IPS DF 6.9 (cell line): ENCODE results near the gene COX4I1.

ENCODE experiments used
- DNase-seq: peaks from one replicate; pipeline ENCODE4 v3.0.0-alpha.2; 2013; ENCODE audit warnings: low read depth, low spot score
- H3K27ac ChIP-seq: one replicate; pipeline ENCODE4 v1.5.1; 2013; ENCODE audit warnings: low read length, control low read depth
- H3K27me3 ChIP-seq: 2 replicates; pipeline ENCODE4 v1.6.1; 2013; ENCODE audit warnings: mild to moderate bottlenecking, low read length; ENCODE audit not compliant: control insufficient read depth, insufficient read depth
- H3K36me3 ChIP-seq: 2 replicates; pipeline ENCODE4 v1.6.1; 2013; ENCODE audit warnings: low read length; ENCODE audit not compliant: control insufficient read depth, insufficient read depth
- H3K4me1 ChIP-seq: 2 replicates; pipeline ENCODE4 v1.6.1; 2013; ENCODE audit warnings: low read length; ENCODE audit not compliant: control insufficient read depth, insufficient read depth
- H3K4me3 ChIP-seq: 2 replicates; pipeline ENCODE4 v1.5.1; 2013; ENCODE audit warnings: mild to moderate bottlenecking, low read length
- H3K9me3 ChIP-seq: 2 replicates; pipeline ENCODE4 v1.6.1; 2013; ENCODE audit warnings: low read length, inconsistent platforms; ENCODE audit not compliant: control insufficient read depth, insufficient read depth
- WGBS: extraction: QIAGEN DNeasy Blood & Tissue Kit; methylation state at CpG from one replicate; pipeline ENCODE4 v1.1.7; 2013; ENCODE audit warnings: mixed read lengths, missing lambda C conversion rate; ENCODE audit not compliant: insufficient read length, insufficient coverage; 5-methylcytosine and 5-hydroxymethylcytosine counted together

Gene COX4I1

GRCh38 chr16:85768199-85768598 is 31.3 kb upstream of the COX4I1 start:
- H3K36me3 ChIP-seq, result no peaks in the 10 kb centered on the region
- no peaks in the 10 kb centered on the region for H3K9me3 ChIP-seq
- no peak for DNase-seq
- peaks cover 7% of the 10 kb centered on the region; the same call in 1 of the 2 replicates for H3K4me1 ChIP-seq
- no CpG with 5 or more reads among the region's 2 CpGs for WGBS
- no peaks in the 10 kb centered on the region for H3K27me3 ChIP-seq
- no peak overlapping the region for H3K4me3 ChIP-seq
- H3K27ac ChIP-seq, result no peak overlapping the region

- no CpG with 5 or more reads among the region's 6 CpGs for WGBS
- H3K4me3 ChIP-seq, result no peak overlapping the region
- H3K9me3 ChIP-seq, result no peaks in the 10 kb centered on the region
- H3K36me3 ChIP-seq, result no peaks in the 10 kb centered on the region
- H3K4me1 ChIP-seq, result peaks cover 7% of the 10 kb centered on the region; the same call in 1 of the 2 replicates
- H3K27me3 ChIP-seq, result no peaks in the 10 kb centered on the region
- DNase-seq, result no peak
- H3K27ac ChIP-seq, result no peak overlapping the region
These were observed 28.8 kb upstream of the COX4I1 start for GRCh38 chr16:85770741-85771140.

- Histone ChIP-seq H3K27ac (no peak overlapping the region), H3K36me3 (0 out of 2 replicates have a peak, but pooled peaks cover 2% of the 10 kb centered on the region), H3K9me3 (no peaks in the 10 kb centered on the region), H3K4me1 (peaks cover 5% of the 10 kb centered on the region; the same call in 1 of the 2 replicates), H3K4me3 (no peak overlapping the region), H3K27me3 (no peaks in the 10 kb centered on the region)
- WGBS, result no CpG with 5 or more reads among the region's 6 CpGs
- DNase-seq, result no peak
These were observed 26.5 kb upstream of the COX4I1 start for GRCh38 chr16:85773044-85773443.

- H3K36me3 ChIP-seq, result peaks cover 7% of the 10 kb centered on the region; the same call in 1 of the 2 replicates
- no peak overlapping the region for H3K27ac ChIP-seq
- WGBS, result no CpG with 5 or more reads among the region's 6 CpGs
- no peaks in the 10 kb centered on the region for H3K9me3 ChIP-seq
- H3K4me3 ChIP-seq, result no peak overlapping the region
- DNase-seq, result no peak
- no peaks in the 10 kb centered on the region for H3K4me1 ChIP-seq
- H3K27me3 ChIP-seq, result no peaks in the 10 kb centered on the region
These were observed 25.4 kb upstream of the COX4I1 start for GRCh38 chr16:85774136-85774535.

- no peaks in the 10 kb centered on the region for H3K4me1 ChIP-seq
- no peak for DNase-seq
- no peaks in the 10 kb centered on the region for H3K27me3 ChIP-seq
- no peak overlapping the region for H3K27ac ChIP-seq
- WGBS, result no CpG with 5 or more reads among the region's 8 CpGs
- H3K36me3 ChIP-seq, result peaks cover 10% of the 10 kb centered on the region
- H3K4me3 ChIP-seq, result no peak overlapping the region
- H3K9me3 ChIP-seq, result no peaks in the 10 kb centered on the region
These were observed 24.7 kb upstream of the COX4I1 start for GRCh38 chr16:85774811-85775210.

- Histone ChIP-seq H3K27me3 (no peaks in the 10 kb centered on the region), H3K9me3 (no peaks in the 10 kb centered on the region), H3K4me1 (no peaks in the 10 kb centered on the region), H3K36me3 (peaks cover 19% of the 10 kb centered on the region), H3K4me3 (no peak overlapping the region), H3K27ac (no peak overlapping the region)
- no peak for DNase-seq
- no CpG with 5 or more reads among the region's 4 CpGs for WGBS
These were observed 21.7 kb upstream of the COX4I1 start for GRCh38 chr16:85777583-85778310.

- no peak for DNase-seq
- Histone ChIP-seq H3K4me1 (no peaks in the 10 kb centered on the region), H3K9me3 (no peaks in the 10 kb centered on the region), H3K4me3 (no peak overlapping the region), H3K27ac (no peak overlapping the region), H3K27me3 (no peaks in the 10 kb centered on the region), H3K36me3 (peaks cover 19% of the 10 kb centered on the region)
- WGBS, result no CpG with 5 or more reads among the region's 12 CpGs
These were observed 20.6 kb upstream of the COX4I1 start for GRCh38 chr16:85778873-85779272.

- H3K36me3 ChIP-seq, result peaks cover 19% of the 10 kb centered on the region
- DNase-seq, result no peak
These were observed 19.2 kb upstream of the COX4I1 start for GRCh38 chr16:85780281-85780680.

GRCh38 chr16:85781156-85781555 is 18.3 kb upstream of the COX4I1 start:
- no CpG with 5 or more reads among the region's 10 CpGs for WGBS
- Histone ChIP-seq H3K36me3 (peaks cover 21% of the 10 kb centered on the region), H3K4me3 (no peak overlapping the region), H3K27me3 (no peaks in the 10 kb centered on the region), H3K9me3 (no peaks in the 10 kb centered on the region), H3K27ac (no peak overlapping the region), H3K4me1 (no peaks in the 10 kb centered on the region)
- DNase-seq, result no peak

More at GRCh38 chr16:85780281-85780680, 19.2 kb upstream of the COX4I1 start:
- Histone ChIP-seq H3K27me3 (no peaks in the 10 kb centered on the region), H3K27ac (no peak overlapping the region), H3K9me3 (no peaks in the 10 kb centered on the region), H3K4me1 (no peaks in the 10 kb centered on the region), H3K4me3 (no peak overlapping the region)
- WGBS, result no CpG with 5 or more reads among the region's 26 CpGs

- Histone ChIP-seq H3K4me3 (no peak overlapping the region), H3K9me3 (no peaks in the 10 kb centered on the region), H3K4me1 (no peaks in the 10 kb centered on the region), H3K36me3 (peaks cover 25% of the 10 kb centered on the region), H3K27ac (no peak overlapping the region), H3K27me3 (no peaks in the 10 kb centered on the region)
- WGBS, result no CpG with 5 or more reads among the region's 16 CpGs
- no peak for DNase-seq
These were observed 17.7 kb upstream of the COX4I1 start for GRCh38 chr16:85781695-85782370.
